ENCODE results near the gene NDUFAF2.
"Not testable (repeated sequence)": the region's sequence is repeated elsewhere in the genome, so short reads cannot be mapped to it uniquely, and the experiment has no call there.

DNA sequence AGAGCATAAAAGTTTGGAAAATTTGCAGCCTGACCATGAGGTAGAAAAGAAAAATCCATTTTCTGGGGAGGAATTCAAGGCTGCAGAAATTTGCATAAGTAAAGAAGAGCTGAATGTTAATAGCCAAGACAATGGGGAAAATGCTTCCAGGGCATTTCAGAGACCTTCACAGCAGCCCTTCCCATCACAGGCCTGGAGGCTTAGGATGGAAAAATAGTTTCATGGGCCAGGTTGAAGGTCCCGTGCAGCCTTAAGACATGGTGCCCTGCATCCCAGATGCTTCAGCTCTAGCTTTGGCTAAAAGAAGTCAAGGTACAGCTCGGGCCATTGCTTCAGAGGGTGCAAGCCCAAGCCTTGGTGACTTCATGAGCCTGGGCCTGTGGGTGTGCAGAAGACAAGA lies 242.8 kb downstream of the NDUFAF2 start:
- TF ChIP-seq, protein P1, sequence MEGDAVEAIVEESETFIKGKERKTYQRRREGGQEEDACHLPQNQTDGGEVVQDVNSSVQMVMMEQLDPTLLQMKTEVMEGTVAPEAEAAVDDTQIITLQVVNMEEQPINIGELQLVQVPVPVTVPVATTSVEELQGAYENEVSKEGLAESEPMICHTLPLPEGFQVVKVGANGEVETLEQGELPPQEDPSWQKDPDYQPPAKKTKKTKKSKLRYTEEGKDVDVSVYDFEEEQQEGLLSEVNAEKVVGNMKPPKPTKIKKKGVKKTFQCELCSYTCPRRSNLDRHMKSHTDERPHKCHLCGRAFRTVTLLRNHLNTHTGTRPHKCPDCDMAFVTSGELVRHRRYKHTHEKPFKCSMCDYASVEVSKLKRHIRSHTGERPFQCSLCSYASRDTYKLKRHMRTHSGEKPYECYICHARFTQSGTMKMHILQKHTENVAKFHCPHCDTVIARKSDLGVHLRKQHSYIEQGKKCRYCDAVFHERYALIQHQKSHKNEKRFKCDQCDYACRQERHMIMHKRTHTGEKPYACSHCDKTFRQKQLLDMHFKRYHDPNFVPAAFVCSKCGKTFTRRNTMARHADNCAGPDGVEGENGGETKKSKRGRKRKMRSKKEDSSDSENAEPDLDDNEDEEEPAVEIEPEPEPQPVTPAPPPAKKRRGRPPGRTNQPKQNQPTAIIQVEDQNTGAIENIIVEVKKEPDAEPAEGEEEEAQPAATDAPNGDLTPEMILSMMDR (IDR thresholded peaks at IDR 0.05): not testable (repeated sequence)
- not testable (repeated sequence) for TF ChIP-seq POLR2A, POLR2AphosphoS5, EP300 (IDR thresholded peaks at IDR 0.05)

Measured in gastroesophageal sphincter (tissue), 3 donors.